Gastroesophageal sphincter (tissue), 3 donors: ENCODE results near the gene KRT82.

Experiments used
- CTCF ChIP-seq, 4 experiments: fragments of 200-600 bp in 2 of 4; fragments of 450-650 bp in 2 of 4; sonication (generic) in 1 of 4; IDR thresholded peaks; one replicate each; pipeline ENCODE4 v1.5.1; 2017 to 2019; ENCODE audit warnings: antibody characterized with exemption in 4 of 4, mild to moderate bottlenecking in 2 of 4, moderate library complexity in 2 of 4
- EP300 ChIP-seq: sonication (generic); formaldehyde crosslinking; IDR thresholded peaks from one replicate; pipeline ENCODE4 v1.6.1; 2017; ENCODE audit warnings: antibody characterized with exemption, mild to moderate bottlenecking
- POLR2A ChIP-seq, 2 donors: fragments of 450-650 bp; IDR thresholded peaks; one replicate each; pipeline ENCODE4 v1.6.1; 2017; ENCODE audit warnings: antibody characterized with exemption in 2 of 2, mild to moderate bottlenecking in 2 of 2, moderate library complexity in 1 of 2
- POLR2AphosphoS5 ChIP-seq: sonication (generic); formaldehyde crosslinking; IDR thresholded peaks from one replicate; pipeline ENCODE4 v1.6.1; 2017; ENCODE audit warnings: antibody characterized with exemption

- TF ChIP-seq CTCF (IDR thresholded peaks at IDR 0.05) (no peak), POLR2A (IDR thresholded peaks at IDR 0.05) (no peak), POLR2AphosphoS5 (no peak), EP300 (no peak)
These were observed 56.0 kb downstream of the KRT82 start for GRCh38 chr12:52350021-52350620.
